Suprapubic skin (tissue), 4 donors: ENCODE measurements around the gene FUT7. TPM values are rescaled to one million over a fixed set of nuclear protein-coding genes. Genes with fewer than 3 reads are reported as not detected.

Experiments used
- DNase-seq, 2 donors: peaks; one replicate each; pipeline ENCODE4 v3.0.0-alpha.2; 2019; ENCODE audit warnings: low spot score in 2 of 2
- H3K27ac ChIP-seq: fragments of 200-600 bp; sonication (generic); one replicate; pipeline ENCODE4 v1.5.1; 2019
- H3K27me3 ChIP-seq: fragments of 200-600 bp; sonication (generic); one replicate; pipeline ENCODE4 v1.5.1; 2019
- H3K36me3 ChIP-seq: fragments of 200-600 bp; sonication (generic); one replicate; pipeline ENCODE4 v1.5.1; 2019
- H3K4me1 ChIP-seq: fragments of 200-600 bp; sonication (generic); one replicate; pipeline ENCODE4 v1.5.1; 2019
- H3K4me3 ChIP-seq: fragments of 200-600 bp; sonication (generic); one replicate; pipeline ENCODE4 v1.5.1; 2019; ENCODE audit warnings: mild to moderate bottlenecking
- H3K9me3 ChIP-seq: fragments of 200-600 bp; sonication (generic); one replicate; pipeline ENCODE4 v1.5.1; 2019
- EP300 ChIP-seq: sonication (generic); formaldehyde crosslinking; IDR thresholded peaks from one replicate; pipeline ENCODE4 v1.6.1; 2017; ENCODE audit warnings: antibody characterized with exemption
- POLR2A ChIP-seq, 2 donors: fragments of 450-650 bp; IDR thresholded peaks; one replicate each; pipeline ENCODE4 v1.6.1; 2017; ENCODE audit warnings: antibody characterized with exemption in 2 of 2, mild to moderate bottlenecking in 2 of 2, moderate library complexity in 2 of 2
- POLR2AphosphoS5 ChIP-seq, 3 donors: sonication (generic); formaldehyde crosslinking; IDR thresholded peaks; one replicate each; pipeline ENCODE4 v1.6.1; 2017; ENCODE audit warnings: antibody characterized with exemption in 3 of 3
- WGBS: methylation state at CpG from one replicate; pipeline ENCODE4 v1.1.5; 2018; 5-methylcytosine and 5-hydroxymethylcytosine counted together
- total RNA-seq, 4 donors: library from RNA; depleted of rRNA; stranded (reverse); fragments of >200 nt; gene quantifications; one replicate each; pipeline ENCODE4 v1.1.0, GENCODE V29; 2016
- TF ChIP-seq, protein P1 (sequence below), 2 donors: fragments of 200-600 bp in 1 of 2; fragments of 450-650 bp in 1 of 2; sonication (generic) in 1 of 2; IDR thresholded peaks; one replicate each; pipeline ENCODE4 v1.5.1; 2016 to 2019; ENCODE audit warnings: antibody characterized with exemption in 2 of 2, mild to moderate bottlenecking in 1 of 2, moderate library complexity in 1 of 2

Gene FUT7
- total RNA-seq, 4 donors from 2014 or later: 0.72 TPM; not detected in 3

GRCh38 chr9:137009938-137010732, 21.8 kb downstream of the FUT7 start:
- H3K4me1 ChIP-seq: no peaks in the 10 kb centered on the region
- H3K27me3 ChIP-seq: no peaks in the 10 kb centered on the region
- TF ChIP-seq, protein P1, sequence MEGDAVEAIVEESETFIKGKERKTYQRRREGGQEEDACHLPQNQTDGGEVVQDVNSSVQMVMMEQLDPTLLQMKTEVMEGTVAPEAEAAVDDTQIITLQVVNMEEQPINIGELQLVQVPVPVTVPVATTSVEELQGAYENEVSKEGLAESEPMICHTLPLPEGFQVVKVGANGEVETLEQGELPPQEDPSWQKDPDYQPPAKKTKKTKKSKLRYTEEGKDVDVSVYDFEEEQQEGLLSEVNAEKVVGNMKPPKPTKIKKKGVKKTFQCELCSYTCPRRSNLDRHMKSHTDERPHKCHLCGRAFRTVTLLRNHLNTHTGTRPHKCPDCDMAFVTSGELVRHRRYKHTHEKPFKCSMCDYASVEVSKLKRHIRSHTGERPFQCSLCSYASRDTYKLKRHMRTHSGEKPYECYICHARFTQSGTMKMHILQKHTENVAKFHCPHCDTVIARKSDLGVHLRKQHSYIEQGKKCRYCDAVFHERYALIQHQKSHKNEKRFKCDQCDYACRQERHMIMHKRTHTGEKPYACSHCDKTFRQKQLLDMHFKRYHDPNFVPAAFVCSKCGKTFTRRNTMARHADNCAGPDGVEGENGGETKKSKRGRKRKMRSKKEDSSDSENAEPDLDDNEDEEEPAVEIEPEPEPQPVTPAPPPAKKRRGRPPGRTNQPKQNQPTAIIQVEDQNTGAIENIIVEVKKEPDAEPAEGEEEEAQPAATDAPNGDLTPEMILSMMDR (IDR thresholded peaks at IDR 0.05): no peak
- TF ChIP-seq POLR2A (IDR thresholded peaks at IDR 0.05): no peak
- H3K9me3 ChIP-seq: no peaks in the 10 kb centered on the region
- DNase-seq: no peak
- peaks cover 65% of the 10 kb centered on the region for H3K36me3 ChIP-seq
- H3K27ac ChIP-seq: no peak overlapping the region
- 98% methylated on average over 10 of the region's 49 CpGs for WGBS
- no peak overlapping the region for H3K4me3 ChIP-seq

DNA sequence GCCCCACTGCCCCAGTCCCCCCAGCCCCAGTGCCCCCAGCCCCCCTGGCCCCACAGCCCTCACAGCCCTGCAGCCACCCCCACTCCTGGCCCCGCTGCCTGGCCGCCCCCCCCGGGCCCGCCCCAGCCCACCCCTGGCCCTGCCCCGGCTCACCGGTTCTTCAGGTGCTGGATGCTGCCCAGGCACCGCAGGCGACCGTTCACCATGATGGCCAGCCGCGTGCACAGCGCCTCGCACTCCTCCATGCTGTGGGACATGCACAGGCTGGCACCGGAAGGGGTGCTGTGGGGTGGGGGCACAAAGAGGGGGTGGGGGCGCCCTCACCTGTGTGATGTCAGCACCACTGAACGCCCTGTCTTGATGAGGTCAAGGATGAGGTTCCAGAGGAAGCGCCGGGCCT, 22.7 kb downstream of the FUT7 start:
- H3K4me3 ChIP-seq: no peak overlapping the region
- H3K9me3 ChIP-seq: no peaks in the 10 kb centered on the region
- no peak for DNase-seq
- TF ChIP-seq POLR2AphosphoS5 (IDR thresholded peaks at IDR 0.05): no peak
- no peak for TF ChIP-seq POLR2A (IDR thresholded peaks at IDR 0.05)
- TF ChIP-seq, protein P1 (IDR thresholded peaks at IDR 0.05): no peak
- TF ChIP-seq EP300: no peak
- H3K27me3 ChIP-seq: no peaks in the 10 kb centered on the region
- no peak overlapping the region for H3K27ac ChIP-seq
- WGBS: no CpG with 5 or more reads among the region's 18 CpGs
- H3K4me1 ChIP-seq: no peaks in the 10 kb centered on the region
- peaks cover 57% of the 10 kb centered on the region for H3K36me3 ChIP-seq

DNA sequence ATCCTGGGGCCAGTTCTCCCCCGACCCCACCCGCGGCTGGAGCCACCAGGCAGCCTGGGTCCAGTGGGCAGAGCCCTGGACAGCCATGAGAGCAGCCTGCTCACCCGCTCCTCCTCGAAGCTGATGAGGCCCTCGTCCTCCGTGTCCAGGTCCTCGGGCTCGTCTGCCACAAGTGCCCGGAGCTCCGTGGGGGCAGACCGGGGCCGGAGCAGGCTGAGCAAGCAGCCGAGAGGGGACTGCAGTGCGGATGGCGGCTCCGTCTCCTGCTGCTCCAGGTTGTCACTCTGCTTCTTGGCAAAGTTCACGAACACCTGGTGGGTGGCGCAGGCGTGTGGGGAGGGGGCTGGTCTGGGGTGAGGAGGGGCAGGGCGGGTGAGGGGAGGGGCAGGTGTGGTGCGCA, 23.6 kb downstream of the FUT7 start:
- no peak overlapping the region for H3K27ac ChIP-seq
- peaks cover 55% of the 10 kb centered on the region for H3K36me3 ChIP-seq
- WGBS: 85% methylated on average over 17 of the region's 22 CpGs

DNA sequence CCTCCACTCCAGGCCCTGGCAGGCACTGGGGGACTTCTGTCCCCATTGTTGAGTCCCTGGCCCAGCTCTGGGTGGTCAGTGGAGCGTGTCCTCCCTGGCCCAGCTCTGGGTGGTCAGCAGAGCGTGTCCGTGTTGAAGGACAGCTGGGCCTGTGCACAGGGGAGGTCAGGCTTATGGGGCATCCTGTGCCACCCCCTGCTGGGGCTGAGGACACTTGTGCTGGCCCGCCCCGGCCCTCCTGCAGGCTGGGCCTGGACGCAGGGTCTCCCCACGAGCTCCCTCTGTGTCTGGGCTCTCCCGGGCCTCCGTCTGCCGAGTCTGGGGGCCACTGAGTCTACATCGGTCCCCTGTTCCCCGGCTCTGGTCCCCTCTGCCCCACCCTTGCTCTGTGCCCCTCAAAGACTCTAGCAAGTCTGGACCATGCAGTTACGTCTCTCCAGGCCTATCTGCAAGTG, 24.0 kb downstream of the FUT7 start:
- Histone ChIP-seq H3K4me1 (no peaks in the 10 kb centered on the region), H3K9me3 (no peaks in the 10 kb centered on the region), H3K27me3 (no peaks in the 10 kb centered on the region), H3K27ac (no peak overlapping the region), H3K4me3 (no peak overlapping the region), H3K36me3 (peaks cover 50% of the 10 kb centered on the region)
- DNase-seq: no peak
- WGBS: 90% methylated on average over 2 of the region's 13 CpGs
- TF ChIP-seq, protein P1 (IDR thresholded peaks at IDR 0.05): no peak
- TF ChIP-seq POLR2AphosphoS5 (IDR thresholded peaks at IDR 0.05) (no peak), EP300 (no peak), POLR2A (IDR thresholded peaks at IDR 0.05) (no peak)

More for the DNA sequence above, 23.6 kb downstream of the FUT7 start:
- no peak for TF ChIP-seq EP300
- TF ChIP-seq, protein P1 (IDR thresholded peaks at IDR 0.05): no peak
- Histone ChIP-seq H3K27me3 (no peaks in the 10 kb centered on the region), H3K4me1 (no peaks in the 10 kb centered on the region), H3K9me3 (no peaks in the 10 kb centered on the region), H3K4me3 (no peak overlapping the region)
- no peak for DNase-seq

DNA sequence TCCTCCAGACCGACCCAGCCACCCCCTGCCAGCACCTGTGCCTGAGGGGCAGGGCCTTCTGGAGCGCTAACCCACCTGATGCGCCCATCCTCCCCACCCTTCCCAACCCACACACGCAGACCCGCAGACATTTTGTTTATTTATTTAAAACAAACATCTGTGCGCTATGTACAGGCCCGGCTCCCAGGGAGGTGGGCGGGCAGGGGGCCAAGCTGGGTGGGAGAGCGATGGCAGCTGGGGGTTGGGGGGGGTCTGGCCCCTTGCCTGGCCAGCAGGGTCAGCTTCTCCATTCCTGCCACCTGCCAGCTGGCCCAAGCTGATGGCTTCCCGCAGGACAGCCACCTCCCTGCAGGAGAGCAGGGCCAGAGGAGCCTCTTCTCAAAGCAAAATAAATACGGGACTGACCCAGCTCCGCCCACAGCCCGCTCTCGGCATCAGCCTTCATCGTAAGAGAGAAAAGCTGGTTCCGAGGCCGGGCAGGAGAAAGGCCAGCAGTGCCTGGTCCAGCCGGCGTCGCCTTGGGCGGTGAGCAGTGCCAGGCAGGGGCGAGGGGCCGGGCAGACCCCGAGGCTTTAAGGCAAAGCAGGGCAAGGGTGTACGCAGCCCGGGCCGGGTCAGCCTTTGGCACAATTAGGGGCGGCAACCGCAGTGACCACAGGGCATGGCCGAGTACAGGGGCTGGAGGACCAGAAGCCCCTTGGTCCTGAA, 24.6 kb downstream of the FUT7 start:
- Histone ChIP-seq H3K36me3 (peaks cover 45% of the 10 kb centered on the region), H3K4me3 (no peak overlapping the region), H3K27me3 (no peaks in the 10 kb centered on the region), H3K9me3 (no peaks in the 10 kb centered on the region), H3K27ac (no peak overlapping the region), H3K4me1 (no peaks in the 10 kb centered on the region)
- no peak for DNase-seq
- WGBS: 84% methylated on average over 13 of the region's 30 CpGs
- no peak for TF ChIP-seq POLR2A (IDR thresholded peaks at IDR 0.05)
- TF ChIP-seq EP300: no peak
- TF ChIP-seq, protein P1 (IDR thresholded peaks at IDR 0.05): no peak
- no peak for TF ChIP-seq POLR2AphosphoS5 (IDR thresholded peaks at IDR 0.05)
